NCI-H446 treated with DMSO at 0.1 percent for 48 hours (cell line): ENCODE results near the gene TGM6.

ENCODE experiments used
- DNase-seq: peaks from one replicate; lab custom pipeline; 2025; lab: John Stamatoyannopoulos, UW

Gene TGM6

DNA sequence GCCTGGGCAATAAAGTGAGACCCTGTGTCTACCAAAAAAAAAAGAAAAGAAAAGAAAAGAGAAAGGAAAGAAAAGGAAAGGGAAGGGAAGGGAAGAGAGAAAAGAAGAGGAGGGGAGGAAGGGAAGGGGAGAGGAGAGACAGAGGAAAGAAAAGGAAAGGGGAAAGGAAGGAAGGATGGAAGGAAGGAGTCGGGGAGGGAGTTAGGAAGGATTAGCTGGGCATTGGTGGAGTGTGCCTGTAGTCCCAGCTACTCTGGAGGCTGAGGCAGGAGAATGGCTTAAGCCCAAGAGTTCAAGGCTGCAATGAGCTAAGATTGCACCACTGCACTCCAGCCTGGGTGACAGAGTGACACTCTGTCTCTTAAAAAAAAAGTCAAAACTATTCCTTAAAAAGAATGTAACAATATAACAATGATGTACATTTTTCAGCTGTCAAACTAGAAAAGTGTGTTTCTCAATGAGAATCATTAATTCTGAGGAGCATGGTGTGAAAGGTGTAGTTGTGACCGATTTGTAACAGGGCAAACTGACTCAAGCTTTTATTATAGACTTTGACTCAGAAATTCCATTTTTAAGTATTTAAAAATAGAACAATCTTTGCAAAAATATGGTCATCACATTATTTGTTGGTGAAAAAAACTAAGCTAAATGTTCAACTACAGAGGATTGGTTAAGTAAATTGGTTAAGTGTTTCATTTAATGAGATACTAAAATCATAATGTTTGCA is 75.2 kb downstream of the TGM6 start:
- no peak for DNase-seq

DNA sequence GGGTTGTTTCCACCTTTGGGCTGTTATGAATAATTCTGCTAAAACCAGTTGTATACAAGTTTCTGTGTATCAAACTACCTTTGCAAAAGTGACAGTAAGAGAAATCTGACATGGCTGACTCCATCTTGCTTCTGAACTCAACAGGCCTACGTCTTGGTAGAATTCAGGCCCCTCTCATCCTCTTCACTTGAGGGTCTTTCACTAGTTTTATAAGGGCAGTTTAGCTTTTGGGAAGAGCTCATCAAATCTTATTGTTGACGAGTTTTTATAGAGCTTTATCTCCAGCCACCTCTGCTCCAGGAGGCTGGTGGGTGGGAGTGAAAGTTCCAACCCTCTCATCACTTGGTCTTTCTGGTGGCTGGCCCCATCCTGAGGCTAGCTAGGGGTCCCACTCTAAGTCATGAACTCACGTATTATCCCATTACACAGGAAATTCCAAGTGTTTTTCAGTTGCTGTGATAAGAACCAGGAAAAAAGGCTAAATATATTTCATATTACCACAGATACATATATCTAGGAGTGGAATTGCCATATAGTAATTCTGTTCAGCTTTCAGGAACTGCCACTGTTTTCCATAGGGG is 78.3 kb downstream of the TGM6 start:
- DNase-seq = no peak

GRCh38 chr20:2459981-2460751 is 79.5 kb downstream of the TGM6 start:
- DNase-seq = no peak

GRCh38 chr20:2460752-2461424 is 80.2 kb downstream of the TGM6 start:
- no peak for DNase-seq

DNA sequence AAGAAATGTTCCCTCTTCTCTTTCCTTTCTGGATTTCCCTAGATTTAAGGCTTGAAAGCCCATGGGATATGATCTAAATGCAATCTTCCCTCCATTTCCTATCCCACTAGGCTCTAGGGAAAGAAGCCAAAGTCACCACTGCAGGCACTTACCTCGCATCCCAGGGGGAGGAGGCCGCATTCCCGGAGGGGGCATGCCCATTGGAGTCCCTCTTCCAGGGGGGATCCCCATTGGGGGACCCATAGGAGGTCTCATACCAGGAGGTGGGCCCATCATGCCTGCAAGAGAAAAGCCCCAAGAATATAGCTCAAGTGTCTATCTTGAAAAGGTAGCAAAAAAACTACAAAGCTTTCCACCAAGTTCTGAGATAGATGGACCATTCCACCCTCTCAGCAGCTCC is 81.8 kb downstream of the TGM6 start:
- no peak for DNase-seq

DNA sequence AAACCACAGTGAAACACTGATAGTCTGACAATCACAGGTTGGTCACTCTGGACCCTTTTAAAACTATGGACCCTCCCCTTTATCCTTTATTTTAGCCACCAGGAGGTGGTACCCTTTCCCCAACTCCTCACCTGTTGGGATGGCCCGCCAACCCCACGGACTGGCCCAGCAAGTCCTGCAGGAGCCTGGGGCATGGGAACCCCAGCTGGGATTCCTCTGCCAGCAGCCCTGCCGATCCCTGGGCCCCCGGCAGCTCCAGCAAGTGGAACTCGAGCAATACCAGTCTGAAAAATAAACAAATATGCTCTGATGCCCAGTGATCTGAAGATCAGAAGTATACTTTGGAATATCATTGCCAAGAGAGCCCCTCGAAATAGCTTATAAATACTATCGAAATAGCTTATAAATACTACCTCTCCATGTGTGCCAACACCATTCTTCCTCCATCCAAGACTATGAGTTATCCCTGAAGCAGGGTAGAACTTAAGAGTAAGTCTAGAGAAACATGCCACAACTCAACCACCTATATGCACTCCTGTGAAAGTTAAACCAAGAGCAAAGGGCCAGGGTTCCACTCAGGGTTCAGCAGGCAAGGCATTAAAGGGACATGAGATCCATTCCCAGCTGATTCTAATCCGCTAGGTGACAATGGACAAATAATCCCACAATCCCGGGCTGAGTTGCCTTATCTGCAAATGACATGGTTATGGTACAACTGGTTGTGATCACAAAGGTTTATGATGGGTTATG is 83.1 kb downstream of the TGM6 start:
- no peak for DNase-seq

GRCh38 chr20:2465100-2465499 is 84.4 kb downstream of the TGM6 start:
- DNase-seq = no peak

DNA sequence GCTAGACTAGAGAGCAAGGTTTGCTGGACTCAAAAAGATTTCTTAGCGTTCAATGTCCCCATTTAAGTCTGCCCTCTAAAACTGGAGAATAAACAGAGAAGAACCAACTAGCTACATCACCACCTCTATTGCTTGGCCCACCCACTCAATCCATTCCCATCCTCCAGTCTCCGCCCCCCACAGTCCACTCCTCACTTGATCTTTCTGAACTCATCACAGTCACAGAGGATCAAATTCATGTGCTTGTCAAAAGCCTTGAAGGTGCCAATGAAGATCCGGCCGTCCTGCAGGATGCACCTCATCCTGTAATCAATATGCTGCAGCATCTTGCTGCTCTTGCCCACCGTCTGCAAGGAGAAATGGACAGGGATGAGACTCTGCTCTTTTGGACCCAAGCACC is 86.7 kb downstream of the TGM6 start:
- no peak for DNase-seq

GRCh38 chr20:2468581-2469407 is 88.1 kb downstream of the TGM6 start:
- no peak for DNase-seq

DNA sequence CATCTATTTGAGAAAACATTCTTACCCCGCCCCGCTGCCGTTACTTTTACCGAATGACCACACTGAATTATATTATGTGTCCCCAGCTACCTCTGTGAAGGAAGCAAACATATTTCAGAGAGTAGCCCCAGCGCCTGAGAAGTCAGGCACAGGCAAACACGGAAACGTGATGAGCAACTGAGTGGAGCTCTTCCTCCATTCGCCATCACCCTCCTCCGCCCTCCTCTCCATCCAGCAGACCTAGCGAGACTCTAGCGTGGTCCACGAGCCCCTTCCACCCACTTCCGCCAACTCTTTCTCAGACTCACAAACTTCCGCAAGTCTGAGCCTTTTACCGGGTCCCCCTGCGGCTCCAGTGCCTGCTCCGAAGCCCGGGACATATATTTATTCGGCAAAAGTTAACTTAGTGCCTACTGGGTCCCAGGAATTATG is 89.3 kb downstream of the TGM6 start:
- no peak for DNase-seq

DNA sequence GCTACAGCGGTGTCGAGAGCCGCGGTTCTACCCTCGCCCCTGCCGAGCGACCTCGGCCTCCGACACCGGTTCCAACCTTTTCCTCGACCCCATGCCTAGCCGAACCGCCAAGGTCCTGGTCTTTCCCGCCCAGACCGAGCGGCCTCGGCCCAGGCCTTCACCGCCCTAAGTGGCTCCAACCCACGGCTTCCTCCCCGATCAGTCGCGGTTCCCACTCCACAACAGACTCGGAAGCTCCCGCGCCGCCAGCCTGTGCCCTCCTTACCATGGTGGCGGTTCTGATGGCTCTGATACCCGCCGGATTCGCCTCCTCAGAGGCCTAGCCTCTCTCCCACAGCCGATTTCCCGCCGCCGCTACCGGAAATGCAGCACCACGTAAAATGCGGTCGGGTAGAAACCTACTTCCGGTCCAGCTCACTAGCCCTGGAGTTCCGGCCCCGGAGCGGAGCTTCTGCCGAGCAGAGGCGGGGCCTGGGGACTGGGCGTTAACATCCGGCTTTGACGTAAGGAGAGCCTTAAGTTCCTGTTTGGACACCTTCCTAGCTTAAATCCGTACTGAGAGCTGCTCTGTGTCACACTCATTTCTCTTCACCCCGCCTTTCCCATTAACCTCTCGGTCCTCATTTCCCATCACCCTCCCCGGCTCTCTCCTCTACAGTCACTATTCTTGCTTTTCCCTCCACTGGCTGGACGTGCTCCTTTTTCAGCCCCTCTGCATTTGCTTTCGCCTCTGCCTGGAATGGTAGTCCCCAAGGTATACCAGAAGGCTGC is 89.9 kb downstream of the TGM6 start, which contains the start of gene SNRPB:
TSS of gene SNRPB (minus strand) at position 367 of the 771 bp plus-strand sequence. CDS start at position 268, 99 bp downstream.
- peak; percentile 99 for DNase-seq

DNA sequence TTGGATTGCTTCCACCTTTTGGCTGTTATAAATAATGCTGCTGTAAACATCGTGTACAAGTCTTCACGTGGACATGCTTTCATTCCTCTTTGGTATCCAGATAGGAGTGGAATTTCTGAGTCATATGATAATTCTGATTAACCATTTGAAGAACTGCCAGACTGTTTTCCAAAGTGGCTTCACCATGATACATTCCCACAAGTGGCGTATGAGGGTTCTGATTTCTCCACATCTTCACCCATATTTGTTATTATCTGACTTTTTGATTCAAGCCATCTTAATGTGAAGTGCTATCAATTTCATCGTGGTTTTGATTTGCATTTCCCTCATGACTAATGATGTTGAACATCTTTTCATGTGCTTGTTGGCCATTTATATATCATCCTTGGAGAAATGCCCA is 92.8 kb downstream of the TGM6 start:
- DNase-seq = no peak

- DNase-seq = no peak
These were observed 95.4 kb downstream of the TGM6 start for GRCh38 chr20:2475850-2476741.

DNA sequence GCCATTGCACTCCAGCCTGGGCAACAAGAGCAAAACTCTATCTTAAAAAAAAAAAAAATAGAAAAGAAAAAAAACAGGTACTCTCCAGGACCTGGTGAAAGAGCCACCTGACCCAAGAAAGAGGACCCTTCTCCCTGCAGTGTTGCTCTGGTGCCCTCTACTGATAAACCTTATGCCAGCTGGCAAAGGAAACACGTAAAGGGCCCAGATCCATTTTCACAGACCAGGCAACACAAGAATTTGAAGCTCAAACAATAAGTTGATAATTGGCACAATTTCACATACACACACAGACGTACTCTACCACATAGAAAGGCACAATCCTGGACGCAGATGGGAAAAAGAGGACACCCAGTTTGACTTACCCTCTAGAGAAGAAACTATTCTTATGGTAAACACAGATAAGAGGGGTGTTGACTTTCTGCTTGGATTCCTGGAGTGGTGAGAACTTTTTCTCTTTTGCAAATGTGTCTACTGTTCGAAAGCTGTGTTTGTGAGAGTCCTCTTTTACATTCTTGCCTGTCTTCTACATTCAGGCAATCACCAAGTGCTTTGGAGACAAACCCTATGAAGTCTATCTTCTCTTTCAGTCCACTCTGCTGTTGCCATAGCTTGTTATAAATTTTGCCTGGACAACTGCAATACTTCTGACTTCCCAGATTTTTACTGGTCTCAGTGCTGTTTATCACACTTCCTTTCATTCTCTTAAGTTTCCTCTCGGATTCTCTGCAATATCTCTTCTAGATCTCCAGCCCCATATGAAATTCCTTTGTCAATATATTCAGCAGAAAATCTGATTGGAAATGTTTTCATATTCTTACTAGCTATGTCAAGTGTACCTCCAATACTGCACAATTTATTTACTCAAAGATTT is 96.3 kb downstream of the TGM6 start:
- no peak for DNase-seq

DNA sequence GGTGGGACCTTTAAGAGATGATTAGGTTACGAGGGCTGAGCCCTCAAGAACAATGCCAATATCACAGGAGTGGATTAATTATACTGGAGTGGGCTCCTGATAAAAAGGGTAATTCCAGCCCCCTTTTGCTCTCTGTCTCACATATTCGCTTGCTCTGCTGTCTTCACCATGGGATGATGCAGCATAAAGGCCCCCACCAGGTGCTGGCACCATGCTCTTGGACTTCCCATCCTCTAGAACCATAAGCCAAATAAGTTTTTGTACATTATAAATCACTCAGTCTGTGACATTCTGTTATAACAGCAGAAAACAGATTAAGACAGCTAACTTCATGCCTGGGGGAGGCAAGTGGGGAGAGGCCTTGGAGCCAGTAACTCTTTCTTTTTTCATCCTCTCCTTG is 99.7 kb downstream of the TGM6 start:
- no peak for DNase-seq
